Activated CD4-positive, alpha-beta T cell treated with anti-CD3 and anti-CD28 coated beads, Interleukin-2, amount 50 U/mL, for 48 hours (primary cell): ENCODE results near the gene DDN.
A peak's percentile ranks its signal among the peaks of the same experiment; 100 is the strongest.

ENCODE experiments used
- DNase-seq, 2 experiments: peaks; one replicate each; pipeline ENCODE4 v3.0.0-alpha.2; 2020

DDN gene

GRCh38 chr12:49030714-49031572 is 31.8 kb upstream of the DDN start:
- no peak for DNase-seq

GRCh38 chr12:49030119-49030518 is 30.9 kb upstream of the DDN start:
- no peak for DNase-seq

GRCh38 chr12:49028666-49029275 is 29.6 kb upstream of the DDN start:
- no peak for DNase-seq

GRCh38 chr12:49027846-49028555 is 28.8 kb upstream of the DDN start:
- DNase-seq: no peak

- DNase-seq: no peak
These were observed 27.7 kb upstream of the DDN start for GRCh38 chr12:49026678-49027480.

- no peak for DNase-seq
These were observed 26.9 kb upstream of the DDN start for GRCh38 chr12:49026101-49026500.

GRCh38 chr12:49025463-49025862 is 26.3 kb upstream of the DDN start:
- DNase-seq: no peak

- DNase-seq: no peak
These were observed 25.4 kb upstream of the DDN start for GRCh38 chr12:49024543-49024942.

GRCh38 chr12:49023812-49024211 is 24.6 kb upstream of the DDN start:
- DNase-seq: no peak

GRCh38 chr12:49022558-49023178 is 23.5 kb upstream of the DDN start:
- DNase-seq: no peak

- DNase-seq: no peak
These were observed 22.2 kb upstream of the DDN start for GRCh38 chr12:49021292-49021915.

GRCh38 chr12:49020441-49020840 is 21.3 kb upstream of the DDN start:
- DNase-seq: no peak

GRCh38 chr12:49019443-49020324 is 20.5 kb upstream of the DDN start:
- peak; percentile 40 to 62 for DNase-seq

GRCh38 chr12:49019120-49019430 is 19.9 kb upstream of the DDN start:
- DNase-seq: no peak

GRCh38 chr12:49018261-49019119 is 19.3 kb upstream of the DDN start, which contains the start of gene PRKAG1:
Gene PRKAG1, minus strand, starts transcription at chr12:49018776. Its CDS starts 36 bp downstream, at chr12:49018740.
- peak; percentile 93 to 95 for DNase-seq

- peak; percentile 64 to 72 for DNase-seq
These were observed 18.7 kb upstream of the DDN start for GRCh38 chr12:49017891-49018260.

- no peak for DNase-seq
These were observed 16.0 kb upstream of the DDN start for GRCh38 chr12:49015196-49015595.

GRCh38 chr12:49014547-49014946 is 15.4 kb upstream of the DDN start:
- no peak for DNase-seq

- no peak for DNase-seq
These were observed 14.3 kb upstream of the DDN start for GRCh38 chr12:49013428-49013827.

GRCh38 chr12:49012739-49013138 is 13.6 kb upstream of the DDN start:
- no peak for DNase-seq
